HepG2 (cell line): ENCODE results near the gene HMGCS2. TPM values are rescaled to one million over a fixed set of nuclear protein-coding genes. Genes with fewer than 3 reads are reported as not detected.

Source experiments
- ATAC-seq: fragments of 200-7000 bp; cut with Tn5 transposase; 3 replicates; pipeline ENCODE4 v1.9.1; 2020; ENCODE audit warnings: mild to moderate bottlenecking, moderate library complexity
- BruUV-seq: library from RNA; stranded (reverse); fragments of 400-500 nt; replicated peaks from 2 replicates; lab custom pipeline; 2021; lab: Mats Ljungman, UMichigan
- CTCF ChIA-PET: fragments of 300-600 bp; formaldehyde crosslinking; extraction: SDS; loops from one replicate; lab custom pipeline; 2021; ENCODE audit warnings: low total read pairs, inconsistent platforms, low intra/inter-chr PET ratio; lab: Yijun Ruan, JAX
- POLR2A ChIA-PET: fragments of 350-600 bp; sonication (Branson Sonifier 250); formaldehyde crosslinking; loops from one replicate; lab custom pipeline; 2020; ENCODE audit warnings: antibody characterized with exemption, inconsistent platforms; lab: Yijun Ruan, JAX
- DNase-seq: peaks from one replicate; pipeline ENCODE4 v3.0.0-alpha.2; 2015; ENCODE audit warnings: low spot score
- FAIRE-seq: peaks from 3 replicates; lab custom pipeline; 2011; peaks lifted over from hg19 to GRCh38; lab: Jason Lieb, UNC
- H2AFZ ChIP-seq: one replicate; pipeline ENCODE4 v1.6.1; 2011; ENCODE audit warnings: low read length, inconsistent platforms
- H3K27ac ChIP-seq: fragments of 300-600 bp; 3 replicates; pipeline ENCODE4 v1.8.0; 2011; ENCODE audit warnings: mixed run types, mild to moderate bottlenecking, mixed read lengths, low read length, inconsistent platforms; ENCODE audit not compliant: insufficient read depth; ENCODE audit errors: extremely low read length
- H3K27me3 ChIP-seq, 2 experiments: fragments of 200-600 bp in 1 of 2; 2 replicates in 1 of 2; 3 replicates in 1 of 2; pipeline versions ENCODE4 v1.6.0 to v1.8.0; 2011; ENCODE audit warnings: low read length in 2 of 2, mild to moderate bottlenecking in 2 of 2, moderate library complexity in 2 of 2, inconsistent platforms in 1 of 2; ENCODE audit not compliant: insufficient read depth in 2 of 2, control insufficient read depth in 1 of 2
- H3K36me3 ChIP-seq, 2 experiments: fragments of 200-600 bp in 1 of 2; replicated peaks in 1 of 2; 2 replicates in 1 of 2; 3 replicates in 1 of 2; pipeline versions ENCODE4 v1.5.1 to v1.8.0; 2011; ENCODE audit warnings: low read length in 2 of 2, inconsistent platforms in 1 of 2; ENCODE audit not compliant: insufficient read depth in 2 of 2, control insufficient read depth in 1 of 2
- H3K4me1 ChIP-seq: 2 replicates; pipeline ENCODE4 v1.5.1; 2012; ENCODE audit warnings: low read length, inconsistent platforms; ENCODE audit not compliant: insufficient read depth
- H3K4me2 ChIP-seq: 2 replicates; pipeline ENCODE4 v1.6.0; 2011; ENCODE audit warnings: low read depth, low read length, inconsistent platforms
- H3K4me3 ChIP-seq, 3 experiments: fragments of 200-600 bp in 1 of 3; sonication (generic), shearing (Covaris generic) in 1 of 3; replicated peaks in 1 of 3; 2 replicates each; pipeline ENCODE4 v1.5.1; 2011 to 2016; ENCODE audit warnings: low read length in 3 of 3, inconsistent platforms in 2 of 3, low read depth in 2 of 3, mild to moderate bottlenecking in 2 of 3, control low read depth in 1 of 3, mixed read lengths in 1 of 3; ENCODE audit not compliant: insufficient read depth in 1 of 3
- H3K79me2 ChIP-seq: one replicate; pipeline ENCODE4 v1.6.1; 2011; ENCODE audit warnings: low read length, inconsistent platforms; ENCODE audit not compliant: insufficient read depth
- H3K9ac ChIP-seq: 2 replicates; pipeline ENCODE4 v1.6.0; 2011; ENCODE audit warnings: mild to moderate bottlenecking, low read depth, low read length, inconsistent platforms; ENCODE audit not compliant: insufficient read depth
- H3K9me3 ChIP-seq: 2 replicates; pipeline ENCODE4 v1.5.1; 2012; ENCODE audit warnings: mild to moderate bottlenecking, low read length
- H4K20me1 ChIP-seq: 2 replicates; pipeline ENCODE4 v1.6.0; 2011; ENCODE audit warnings: inconsistent platforms, mild to moderate bottlenecking, low read length, moderate library complexity; ENCODE audit not compliant: insufficient read depth
- EED ChIP-seq: sonication (generic); formaldehyde crosslinking; IDR thresholded peaks from 2 replicates; pipeline ENCODE4 v1.5.0; 2020; ENCODE audit warnings: mild to moderate bottlenecking, missing genetic modification reagents
- FLYWCH1 ChIP-seq: sonication (generic); formaldehyde crosslinking; IDR thresholded peaks from 2 replicates; pipeline ENCODE4 v1.8.1; 2023; ENCODE audit warnings: mild to moderate bottlenecking, missing genetic modification reagents
- FOXP1 ChIP-seq, 2 experiments: fragments of 450-650 bp in 1 of 2; IDR thresholded peaks; 2 replicates each; pipeline ENCODE4 v1.6.1; 2017 to 2018; ENCODE audit warnings: antibody characterized with exemption in 1 of 2
- HDAC2 ChIP-seq: sonication (generic); formaldehyde crosslinking; IDR thresholded peaks from 2 replicates; pipeline ENCODE4 v1.4.0; 2020; ENCODE audit warnings: missing genetic modification reagents
- JARID2 ChIP-seq: sonication (generic); formaldehyde crosslinking; IDR thresholded peaks from 2 replicates; pipeline ENCODE4 v1.8.1; 2023; ENCODE audit warnings: missing genetic modification reagents, inconsistent platforms; ENCODE audit not compliant: insufficient replicate concordance
- KDM4B ChIP-seq: sonication (generic); formaldehyde crosslinking; IDR thresholded peaks from 2 replicates; pipeline ENCODE4 v1.4.0; 2020; ENCODE audit warnings: missing genetic modification reagents
- KLF13 ChIP-seq: sonication (generic); formaldehyde crosslinking; IDR thresholded peaks from 2 replicates; pipeline ENCODE4 v1.4.0; 2020; ENCODE audit warnings: mild to moderate bottlenecking, missing genetic modification reagents
- NFE2L2 ChIP-seq: fragments of 150-350 bp; IDR thresholded peaks from 2 replicates; pipeline ENCODE4 v1.6.1; 2014; ENCODE audit warnings: low read length
- PRPF4 ChIP-seq: fragments of 200-400 bp; formaldehyde crosslinking; IDR thresholded peaks from 2 replicates; pipeline ENCODE4 v1.6.1; 2016; ENCODE audit warnings: low read length, low read depth; ENCODE audit not compliant: poor library complexity, severe bottlenecking
- ZNF20 ChIP-seq: sonication (generic); formaldehyde crosslinking; IDR thresholded peaks from 2 replicates; pipeline ENCODE4 v1.4.0; 2020; ENCODE audit warnings: mild to moderate bottlenecking, moderate library complexity, missing genetic modification reagents
- ZSCAN22 ChIP-seq: sonication (generic); formaldehyde crosslinking; IDR thresholded peaks from 2 replicates; pipeline ENCODE4 v1.4.0; 2020; ENCODE audit warnings: mild to moderate bottlenecking, missing genetic modification reagents
- WGBS: methylation state at CpG from one replicate; pipeline ENCODE4 v1.1.6; 2017; ENCODE audit warnings: low lambda C conversion rate; 5-methylcytosine and 5-hydroxymethylcytosine counted together
- in situ Hi-C: cut with HindIII; loops from 2 replicates; pipeline ENCODE4 v1.10.0; 2017; ENCODE audit warnings: low pct_unique_long_range_greater_than_20kb; ENCODE audit not compliant: extremely low pct_ligation_motif_present
- intact Hi-C: fragments of 100-400 bp; cut with micrococcal nuclease; formaldehyde crosslinking; loops from one replicate; pipeline ENCODE4 v1.10.0; 2022; ENCODE audit not compliant: unreplicated experiment
- polyA plus RNA-seq, 8 experiments: library from polyadenylated mRNA; depleted of rRNA in 3 of 8; stranded (reverse) in 7 of 8; unstranded in 1 of 8; fragments of >200 nt; fragmentation: Illumina TruSeq in 4 of 8; extraction: Trizol in 4 of 8; gene quantifications; 2 replicates each; pipeline versions ENCODE4 v1.2.1 to v1.2.3, GENCODE V29; 2011 to 2016; ENCODE audit warnings: low read depth in 4 of 8, missing spikeins in 1 of 8, mixed read lengths in 1 of 8; ENCODE audit not compliant: insufficient read depth in 1 of 8
- total RNA-seq, 5 experiments: library from RNA; depleted of rRNA; stranded (reverse); fragments of >200 nt; fragmentation: Illumina TruSeq; extraction: Trizol; gene quantifications; 2 replicates each; pipeline ENCODE4 v1.2.3, GENCODE V29; 2016; ENCODE audit warnings: low read depth in 1 of 5
- TF ChIP-seq, protein P1 (sequence below): sonication (generic); formaldehyde crosslinking; IDR thresholded peaks from 2 replicates; pipeline ENCODE4 v1.4.0; 2020; ENCODE audit warnings: mild to moderate bottlenecking, missing genetic modification reagents
- TF ChIP-seq, protein P2 (sequence below): sonication (generic); formaldehyde crosslinking; IDR thresholded peaks from 2 replicates; pipeline ENCODE4 v1.4.0; 2020; ENCODE audit warnings: missing genetic modification reagents
- TF ChIP-seq, protein P3 (sequence below): sonication (generic); formaldehyde crosslinking; conservative IDR thresholded peaks from 2 replicates; pipeline ENCODE4 v1.5.0; 2020; ENCODE audit warnings: missing genetic modification reagents

The HMGCS2 gene
- total and polyA plus RNA-seq, 2 of the 13 experiments (the other 11 are each of a cell fraction or from before 2014, with no cell fraction given): 0.44 to 1.5 TPM

DNA sequence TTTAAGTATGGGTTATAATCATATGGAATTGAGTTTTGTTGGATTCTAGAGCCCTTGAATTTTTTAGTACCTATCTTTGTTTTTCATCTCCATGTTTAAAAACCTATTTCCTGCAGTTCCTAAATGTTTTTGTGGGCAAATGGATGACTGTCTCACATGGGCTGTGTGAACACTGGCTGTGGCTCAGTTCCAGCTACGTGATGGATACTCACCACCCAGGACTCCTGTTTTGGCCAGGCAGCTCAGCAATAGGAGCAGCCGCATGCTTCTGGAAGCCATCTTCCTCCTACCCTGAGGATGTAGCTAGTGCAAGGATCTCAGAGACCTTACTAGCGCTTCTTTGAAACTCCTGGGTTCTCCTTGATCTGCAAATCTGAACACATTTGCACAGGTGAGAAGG lies 39.8 kb upstream of the HMGCS2 start:
- FAIRE-seq (no peak), ATAC-seq (no peak), DNase-seq (no peak)
- Histone ChIP-seq H3K4me1 (peaks cover 35% of the 10 kb centered on the region), H2AFZ (no peak overlapping the region), H3K4me2 (no peak overlapping the region), H3K9ac (no peak overlapping the region), H3K79me2 (no peaks in the 10 kb centered on the region), H4K20me1 (no peaks in the 10 kb centered on the region), H3K4me3 (no peak overlapping the region), H3K27ac (no peak overlapping the region), H3K9me3 (no peaks in the 10 kb centered on the region), H3K27me3 (peaks cover 3 to 12% of the 10 kb centered on the region in 2 experiments; a peak in 2 of 5 replicates), H3K36me3 (no peaks in the 10 kb centered on the region)
- CTCF ChIA-PET: interaction anchor here (1.7 to 3.1 kb wide), 2 partner anchors 62 to 64 kb away, joined by 9 to 19 read pairs; no protein-coding TSS in a partner anchor
- intact Hi-C loops (loop anchor here (2.0 to 10.0 kb wide), 2 partner anchors 62 to 156 kb away; no protein-coding TSS in a partner anchor), in situ Hi-C loops (no loop called here)
- 30% methylated on average over 3 of the region's 3 CpGs for WGBS
- POLR2A ChIA-PET: interaction anchor here (1.9 kb wide), 1 partner anchor 42 kb away, joined by 6 read pairs; no protein-coding TSS in a partner anchor
- no TSS peak for BruUV-seq
- TF ChIP-seq, protein P1, sequence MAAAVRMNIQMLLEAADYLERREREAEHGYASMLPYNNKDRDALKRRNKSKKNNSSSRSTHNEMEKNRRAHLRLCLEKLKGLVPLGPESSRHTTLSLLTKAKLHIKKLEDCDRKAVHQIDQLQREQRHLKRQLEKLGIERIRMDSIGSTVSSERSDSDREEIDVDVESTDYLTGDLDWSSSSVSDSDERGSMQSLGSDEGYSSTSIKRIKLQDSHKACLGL (CRISPR knock-in tag): no peak
- TF ChIP-seq JARID2 (CRISPR knock-in tag) (no peak), KLF13 (no peak), KDM4B (CRISPR knock-in tag) (no peak), EED (CRISPR knock-in tag) (no peak), FOXP1 (IDR thresholded peaks at IDR 0.05) (no peak), FOXP1 (CRISPR knock-in tag; IDR thresholded peaks at IDR 0.05) (no peak), HDAC2 (CRISPR knock-in tag) (no peak), NFE2L2 (no peak), ZSCAN22 (no peak), ZNF20 (CRISPR knock-in tag) (no peak), FLYWCH1 (CRISPR knock-in tag) (no peak), PRPF4 (no peak)
- TF ChIP-seq, protein P2, sequence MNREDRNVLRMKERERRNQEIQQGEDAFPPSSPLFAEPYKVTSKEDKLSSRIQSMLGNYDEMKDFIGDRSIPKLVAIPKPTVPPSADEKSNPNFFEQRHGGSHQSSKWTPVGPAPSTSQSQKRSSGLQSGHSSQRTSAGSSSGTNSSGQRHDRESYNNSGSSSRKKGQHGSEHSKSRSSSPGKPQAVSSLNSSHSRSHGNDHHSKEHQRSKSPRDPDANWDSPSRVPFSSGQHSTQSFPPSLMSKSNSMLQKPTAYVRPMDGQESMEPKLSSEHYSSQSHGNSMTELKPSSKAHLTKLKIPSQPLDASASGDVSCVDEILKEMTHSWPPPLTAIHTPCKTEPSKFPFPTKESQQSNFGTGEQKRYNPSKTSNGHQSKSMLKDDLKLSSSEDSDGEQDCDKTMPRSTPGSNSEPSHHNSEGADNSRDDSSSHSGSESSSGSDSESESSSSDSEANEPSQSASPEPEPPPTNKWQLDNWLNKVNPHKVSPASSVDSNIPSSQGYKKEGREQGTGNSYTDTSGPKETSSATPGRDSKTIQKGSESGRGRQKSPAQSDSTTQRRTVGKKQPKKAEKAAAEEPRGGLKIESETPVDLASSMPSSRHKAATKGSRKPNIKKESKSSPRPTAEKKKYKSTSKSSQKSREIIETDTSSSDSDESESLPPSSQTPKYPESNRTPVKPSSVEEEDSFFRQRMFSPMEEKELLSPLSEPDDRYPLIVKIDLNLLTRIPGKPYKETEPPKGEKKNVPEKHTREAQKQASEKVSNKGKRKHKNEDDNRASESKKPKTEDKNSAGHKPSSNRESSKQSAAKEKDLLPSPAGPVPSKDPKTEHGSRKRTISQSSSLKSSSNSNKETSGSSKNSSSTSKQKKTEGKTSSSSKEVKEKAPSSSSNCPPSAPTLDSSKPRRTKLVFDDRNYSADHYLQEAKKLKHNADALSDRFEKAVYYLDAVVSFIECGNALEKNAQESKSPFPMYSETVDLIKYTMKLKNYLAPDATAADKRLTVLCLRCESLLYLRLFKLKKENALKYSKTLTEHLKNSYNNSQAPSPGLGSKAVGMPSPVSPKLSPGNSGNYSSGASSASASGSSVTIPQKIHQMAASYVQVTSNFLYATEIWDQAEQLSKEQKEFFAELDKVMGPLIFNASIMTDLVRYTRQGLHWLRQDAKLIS (CRISPR knock-in tag): no peak
- TF ChIP-seq, protein P3, sequence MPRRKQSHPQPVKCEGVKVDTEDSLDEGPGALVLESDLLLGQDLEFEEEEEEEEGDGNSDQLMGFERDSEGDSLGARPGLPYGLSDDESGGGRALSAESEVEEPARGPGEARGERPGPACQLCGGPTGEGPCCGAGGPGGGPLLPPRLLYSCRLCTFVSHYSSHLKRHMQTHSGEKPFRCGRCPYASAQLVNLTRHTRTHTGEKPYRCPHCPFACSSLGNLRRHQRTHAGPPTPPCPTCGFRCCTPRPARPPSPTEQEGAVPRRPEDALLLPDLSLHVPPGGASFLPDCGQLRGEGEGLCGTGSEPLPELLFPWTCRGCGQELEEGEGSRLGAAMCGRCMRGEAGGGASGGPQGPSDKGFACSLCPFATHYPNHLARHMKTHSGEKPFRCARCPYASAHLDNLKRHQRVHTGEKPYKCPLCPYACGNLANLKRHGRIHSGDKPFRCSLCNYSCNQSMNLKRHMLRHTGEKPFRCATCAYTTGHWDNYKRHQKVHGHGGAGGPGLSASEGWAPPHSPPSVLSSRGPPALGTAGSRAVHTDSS: no peak
